Fibroblast of skin of abdomen (primary cell): ENCODE data around the gene COL25A1.

Experiments used
- DNase-seq: peaks from one replicate; pipeline ENCODE4 v3.0.0-alpha.2; 2013

The COL25A1 gene

DNA sequence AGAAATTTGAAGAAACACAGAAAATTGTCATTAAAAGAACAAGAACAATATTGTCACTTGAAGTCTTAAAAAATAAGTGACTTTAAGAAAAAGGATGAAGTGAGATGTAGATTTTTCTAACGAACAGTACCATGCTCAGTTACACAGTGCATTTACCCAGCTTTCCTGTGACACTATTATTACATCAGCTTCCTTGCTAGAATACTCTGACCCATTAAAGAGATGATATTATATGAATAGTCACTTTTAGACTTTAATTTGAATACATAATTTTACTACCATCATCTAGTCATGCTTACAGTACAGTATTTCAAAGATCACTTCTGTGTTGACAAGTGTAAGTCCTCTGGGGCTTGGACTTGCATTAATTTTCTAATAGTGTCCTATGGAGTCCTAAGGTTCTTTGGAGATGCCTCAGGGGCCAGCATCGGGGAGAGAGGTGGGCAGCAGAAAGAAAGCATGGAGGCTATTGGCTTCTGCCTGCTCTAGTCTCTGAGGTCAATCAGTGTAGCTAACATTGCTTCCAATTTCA, 10.7 kb downstream of the COL25A1 start:
- DNase-seq: no peak

DNA sequence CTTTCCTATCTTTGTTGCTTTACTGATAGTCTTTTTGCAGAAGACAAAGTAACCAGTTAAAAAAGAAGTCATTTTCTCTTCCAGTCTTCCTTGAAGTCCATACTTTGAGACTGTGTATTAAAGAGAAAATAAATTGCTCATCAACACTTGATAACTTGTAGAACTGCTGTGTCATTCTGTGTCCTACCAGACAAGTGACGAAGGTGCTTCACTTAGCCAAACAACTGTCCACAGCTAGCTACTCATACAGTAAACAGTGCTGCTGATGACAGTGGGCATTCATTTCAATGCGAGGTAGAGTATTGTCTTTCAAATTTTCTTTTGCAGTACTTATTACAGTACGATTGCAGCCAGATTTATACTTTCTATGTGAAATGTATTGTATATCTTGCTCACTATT, 11.5 kb downstream of the COL25A1 start:
- DNase-seq: no peak

DNA sequence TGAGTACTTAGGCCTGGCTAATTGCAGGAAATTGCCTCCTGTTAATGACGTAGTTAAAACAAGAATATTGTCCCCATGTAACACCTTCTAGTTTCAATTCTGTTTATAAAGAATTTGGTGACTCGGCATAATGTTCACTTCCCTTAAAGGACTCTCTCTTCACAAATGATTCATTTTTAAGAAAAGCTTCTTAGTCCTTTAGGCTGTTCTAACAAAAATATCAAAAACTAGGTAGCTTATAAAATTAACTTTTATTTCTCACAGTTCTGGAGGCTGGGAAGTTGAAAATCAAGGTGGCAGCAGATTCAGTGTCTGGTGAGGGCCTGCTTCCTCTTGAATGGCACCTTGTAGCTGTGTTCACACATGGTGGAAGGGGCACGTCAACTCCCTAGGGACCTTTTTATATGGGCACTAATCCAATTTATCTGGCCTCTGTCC, 23.8 kb downstream of the COL25A1 start:
- no peak for DNase-seq

GRCh38 chr4:109276482-109277095, 25.9 kb downstream of the COL25A1 start:
- DNase-seq: no peak

DNA sequence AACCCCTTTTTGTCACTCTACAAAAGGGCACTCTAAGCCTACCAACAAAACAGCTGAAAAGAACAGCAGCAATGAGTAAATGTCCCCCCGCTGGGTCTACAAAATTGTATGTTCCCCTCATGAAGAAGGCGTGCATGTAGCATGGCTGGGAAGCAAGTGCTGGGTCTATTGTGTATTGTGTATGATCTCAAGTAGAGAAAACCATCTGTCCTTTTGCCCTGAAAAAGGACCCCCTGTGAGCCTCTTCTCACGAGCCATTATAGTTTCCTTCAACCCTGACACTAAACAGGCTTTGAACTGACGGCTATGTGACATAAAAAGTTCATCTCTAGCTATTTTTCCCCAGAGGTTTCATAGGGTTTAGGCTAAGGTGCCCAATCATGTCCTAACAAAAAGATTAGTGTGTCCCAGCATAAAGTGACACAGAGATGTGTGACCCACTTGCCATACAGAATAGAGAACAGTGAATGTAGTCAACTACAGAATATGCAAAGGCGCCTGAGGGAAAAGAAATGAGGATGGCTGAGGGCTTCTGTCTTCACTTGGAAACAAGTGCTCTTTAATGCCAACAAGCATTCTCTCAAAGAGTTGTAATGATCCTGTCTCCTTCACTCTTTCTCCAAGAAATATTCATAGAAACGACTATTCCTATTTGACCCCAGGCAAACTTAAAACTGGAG, 27.3 kb downstream of the COL25A1 start:
- DNase-seq: no peak

- no peak for DNase-seq
Measured at GRCh38 chr4:109266891-109267290, 35.6 kb downstream of the COL25A1 start.

DNA sequence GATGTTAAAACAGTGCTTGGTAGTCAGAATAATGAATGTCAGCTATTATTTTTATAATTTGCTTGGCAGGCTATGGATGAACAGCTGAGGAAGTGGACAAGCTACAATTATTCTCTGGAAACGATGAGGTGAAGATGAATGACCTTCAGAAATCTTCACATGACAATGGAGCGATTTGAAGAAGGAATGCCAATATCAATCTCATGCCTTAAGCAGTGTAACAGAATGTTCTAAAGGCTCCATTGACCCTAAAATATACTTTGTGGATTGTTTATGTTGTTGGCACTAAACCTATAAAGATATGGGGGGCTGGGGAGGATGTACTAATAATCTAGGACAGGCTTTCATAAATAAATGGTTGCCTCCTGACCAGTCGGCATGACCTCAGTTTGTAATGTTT, 36.2 kb downstream of the COL25A1 start:
- DNase-seq: no peak

DNA sequence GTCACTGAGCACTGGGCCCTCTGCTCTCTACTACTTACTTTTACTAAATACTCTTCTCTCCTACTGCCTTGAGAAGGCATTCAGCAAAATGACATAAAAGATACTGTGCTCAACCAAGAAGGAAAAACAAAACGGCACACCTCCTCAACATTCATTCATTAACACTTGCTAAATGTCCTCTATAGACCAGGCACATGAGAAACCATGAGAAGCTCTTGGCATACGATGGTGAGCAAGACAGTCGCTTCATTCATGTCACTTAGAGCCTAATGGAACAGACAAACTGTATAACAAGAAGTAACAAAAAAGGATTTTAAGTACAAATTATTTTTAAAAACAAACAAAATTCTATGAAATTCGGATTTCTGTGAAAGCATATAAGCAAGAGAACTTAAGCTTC, 38.7 kb downstream of the COL25A1 start:
- no peak for DNase-seq

- no peak for DNase-seq
Measured at GRCh38 chr4:109256818-109257217, 45.6 kb downstream of the COL25A1 start.

DNA sequence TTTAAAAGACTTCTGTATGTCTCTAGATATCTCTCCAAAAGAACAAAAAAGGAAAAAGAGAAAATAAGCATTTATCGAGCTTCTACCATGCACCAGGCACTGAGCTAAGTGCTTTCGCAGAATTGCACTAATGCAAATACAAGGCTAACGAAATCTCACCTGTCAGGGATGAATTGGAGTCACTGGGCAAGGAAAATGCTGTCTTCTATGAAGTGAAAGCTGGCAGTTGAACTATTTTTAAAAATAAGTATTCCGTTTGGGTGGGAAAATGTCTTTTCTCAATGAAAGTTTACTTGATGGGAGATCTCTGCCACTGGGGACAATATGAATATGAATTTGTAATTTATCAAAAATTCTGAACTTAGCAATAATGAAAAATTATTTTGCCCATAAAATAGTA, 47.6 kb downstream of the COL25A1 start:
- no peak for DNase-seq

GRCh38 chr4:109251396-109251795, 51.1 kb downstream of the COL25A1 start:
- DNase-seq: no peak

- DNase-seq: no peak
Measured at GRCh38 chr4:109248322-109248900, 54.0 kb downstream of the COL25A1 start.

DNA sequence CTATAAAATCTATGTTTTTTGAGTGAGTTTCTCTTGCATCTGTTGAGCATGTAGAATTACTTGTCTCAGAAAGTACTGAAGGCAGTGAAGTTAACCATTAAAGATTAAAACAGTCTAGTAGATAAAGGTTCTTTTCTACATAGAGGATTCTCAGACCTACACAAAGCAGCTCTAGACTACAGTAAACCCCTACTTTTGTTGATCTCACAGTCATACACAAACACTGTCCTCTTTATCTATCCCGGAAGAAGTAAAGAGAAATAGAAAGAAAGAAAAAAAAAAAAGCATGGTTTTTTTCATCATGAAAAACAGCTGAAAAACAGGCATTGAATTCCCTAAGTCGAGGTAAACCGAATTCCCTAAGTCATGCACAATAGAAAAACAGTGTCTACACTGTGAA, 58.6 kb downstream of the COL25A1 start:
- no peak for DNase-seq

DNA sequence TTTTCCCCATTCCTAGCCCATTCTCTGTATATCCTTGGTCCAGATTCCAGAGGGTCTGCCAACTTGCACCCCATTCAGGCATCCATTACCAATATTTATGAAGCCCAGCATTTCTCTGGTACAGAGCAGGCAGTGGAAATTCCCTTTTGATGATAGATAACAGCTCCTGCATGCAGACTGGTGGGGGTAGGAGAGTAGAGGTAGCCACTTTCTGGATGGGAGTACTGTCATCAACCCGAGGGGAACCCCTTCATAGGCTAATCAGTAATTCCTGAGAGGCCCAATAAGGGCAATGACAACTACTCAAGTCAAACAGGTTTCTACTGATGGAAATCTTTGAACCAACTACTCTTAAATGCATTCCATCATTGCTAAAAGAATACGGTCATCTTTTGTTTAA, 63.7 kb downstream of the COL25A1 start:
- DNase-seq: no peak

- DNase-seq: no peak
Measured at GRCh38 chr4:109235683-109236082, 66.8 kb downstream of the COL25A1 start.

DNA sequence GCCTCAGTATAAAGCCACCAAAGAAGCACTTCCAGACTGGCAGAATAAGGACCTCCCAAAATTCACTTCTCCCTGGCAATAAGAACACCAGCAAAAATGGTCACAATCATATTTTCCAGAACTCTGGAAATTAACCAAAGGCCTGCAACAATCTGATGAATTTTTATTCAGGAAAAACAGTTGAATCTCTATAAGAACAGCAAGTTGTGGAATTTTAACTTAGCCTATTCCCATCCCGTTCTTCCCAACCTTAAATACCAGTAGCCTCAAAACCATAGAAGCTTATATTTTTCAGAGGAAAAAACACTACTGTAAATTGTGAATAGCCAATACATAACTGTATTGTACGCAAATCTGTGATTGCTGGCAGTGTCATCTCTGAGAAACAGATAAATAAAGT, 67.9 kb downstream of the COL25A1 start:
- no peak for DNase-seq

- DNase-seq: no peak
Measured at GRCh38 chr4:109233570-109233969, 68.9 kb downstream of the COL25A1 start.

GRCh38 chr4:109232681-109233080, 69.8 kb downstream of the COL25A1 start:
- peak; percentile 17 for DNase-seq

DNA sequence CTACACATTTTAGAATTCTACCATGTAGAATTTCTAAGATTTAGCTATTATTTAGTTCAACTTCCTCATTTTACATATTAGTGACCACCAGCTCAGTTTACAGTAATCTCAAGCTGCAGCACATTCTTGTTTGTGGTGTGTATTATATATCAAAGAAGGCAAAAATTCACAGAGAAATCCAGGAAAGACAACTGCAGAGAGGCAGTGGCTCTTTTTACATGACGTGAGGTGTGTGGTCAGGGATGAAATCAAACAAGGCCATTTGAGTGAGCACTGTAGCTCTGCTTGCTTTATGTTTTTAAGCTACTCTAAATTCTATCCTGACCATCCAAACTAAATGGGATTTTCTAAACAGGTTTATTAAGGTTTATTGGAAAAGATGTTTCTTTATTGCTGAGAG, 71.1 kb downstream of the COL25A1 start:
- DNase-seq: no peak

DNA sequence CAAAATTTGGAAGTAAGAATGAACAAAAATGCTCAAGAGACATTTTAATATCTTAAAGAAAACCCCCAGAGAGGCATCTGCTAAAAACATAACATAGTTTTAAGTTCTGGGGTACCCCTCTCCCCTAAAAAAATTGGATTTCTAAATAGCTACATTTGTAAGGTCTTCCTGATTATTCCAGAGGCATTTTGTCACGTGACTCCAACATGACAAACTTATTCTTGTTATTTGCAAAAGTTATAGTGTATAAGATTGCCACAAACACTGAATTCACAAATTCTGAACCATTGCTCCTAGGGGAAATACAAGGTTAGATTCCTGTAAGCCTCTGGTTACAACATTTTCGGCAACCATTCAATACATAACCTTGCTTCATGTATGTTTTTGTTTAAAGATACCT, 73.4 kb downstream of the COL25A1 start:
- DNase-seq: no peak

DNA sequence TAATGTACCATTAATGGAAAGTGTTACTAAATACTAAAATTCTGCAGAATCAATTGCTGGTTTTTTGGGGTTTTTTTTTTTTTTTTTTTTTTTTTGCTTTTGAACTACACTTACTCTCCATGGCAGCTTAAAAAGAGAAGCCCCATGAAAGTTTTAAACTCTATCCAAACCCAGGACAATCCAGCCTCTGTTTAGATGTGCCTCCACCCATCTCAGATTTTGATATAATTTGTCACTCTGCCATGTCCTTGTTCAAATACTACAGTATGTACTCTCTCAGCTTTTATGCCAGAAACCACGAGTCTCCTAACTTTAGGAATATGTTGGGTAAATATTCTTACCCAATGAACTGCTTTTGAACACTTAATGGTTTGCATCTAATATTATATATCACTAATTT, 84.2 kb downstream of the COL25A1 start:
- no peak for DNase-seq

GRCh38 chr4:109216085-109216696, 86.3 kb downstream of the COL25A1 start:
- DNase-seq: no peak

DNA sequence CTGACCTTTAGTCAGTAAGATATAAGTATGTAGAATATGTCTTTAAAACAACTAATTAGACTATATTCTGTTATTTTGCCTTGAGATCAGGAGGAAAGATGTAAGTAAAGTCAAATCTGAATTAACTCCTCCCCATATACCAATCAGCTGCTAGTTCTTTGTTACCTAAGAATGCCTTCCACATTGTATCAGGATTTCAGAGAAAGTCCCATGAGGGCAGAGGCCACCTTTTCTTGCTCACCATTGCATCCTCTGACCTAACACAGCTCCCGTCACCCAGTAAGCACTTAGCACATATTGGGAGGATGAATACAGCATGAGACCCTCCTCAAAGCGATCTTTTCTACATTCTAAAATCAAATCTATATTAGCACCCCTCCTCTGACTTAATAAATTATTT, 87.0 kb downstream of the COL25A1 start:
- no peak for DNase-seq
